NCI-H2107 (cell line): ENCODE data around the gene IGF2BP3.
A peak's percentile ranks its signal among the peaks of the same experiment; 100 is the strongest.

Source experiments
- DNase-seq: peaks from one replicate; lab custom pipeline; 2025; lab: John Stamatoyannopoulos, UW

The IGF2BP3 gene

DNA sequence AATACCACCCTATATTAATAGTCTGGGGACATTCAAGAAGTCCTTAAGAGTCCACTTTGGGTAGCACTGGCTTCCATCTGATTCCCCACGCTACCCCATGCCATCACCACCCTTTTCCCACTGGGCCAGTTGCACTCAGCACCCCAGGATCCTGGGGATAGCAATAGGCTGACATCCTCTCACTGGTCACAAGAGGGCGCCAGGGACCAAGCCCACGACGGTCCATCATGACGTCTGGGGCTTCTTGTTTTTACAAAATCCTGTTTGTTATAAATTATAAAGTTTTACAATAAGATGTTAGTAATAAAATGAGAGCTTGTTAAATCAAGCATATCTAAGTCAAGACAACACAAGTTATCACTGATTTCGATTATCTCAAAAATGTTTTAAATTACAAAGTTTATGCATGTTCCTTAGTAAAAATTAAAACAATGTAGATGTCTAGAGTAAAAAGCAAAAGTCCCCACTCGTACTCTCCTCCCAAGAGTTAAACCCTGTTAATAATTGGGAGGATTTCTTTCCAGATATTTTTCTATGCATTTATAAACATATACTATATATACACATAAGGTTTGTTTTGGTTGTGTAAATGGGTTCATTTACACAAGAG, 208.3 kb downstream of the IGF2BP3 start:
- peak; percentile 42 for DNase-seq

DNA sequence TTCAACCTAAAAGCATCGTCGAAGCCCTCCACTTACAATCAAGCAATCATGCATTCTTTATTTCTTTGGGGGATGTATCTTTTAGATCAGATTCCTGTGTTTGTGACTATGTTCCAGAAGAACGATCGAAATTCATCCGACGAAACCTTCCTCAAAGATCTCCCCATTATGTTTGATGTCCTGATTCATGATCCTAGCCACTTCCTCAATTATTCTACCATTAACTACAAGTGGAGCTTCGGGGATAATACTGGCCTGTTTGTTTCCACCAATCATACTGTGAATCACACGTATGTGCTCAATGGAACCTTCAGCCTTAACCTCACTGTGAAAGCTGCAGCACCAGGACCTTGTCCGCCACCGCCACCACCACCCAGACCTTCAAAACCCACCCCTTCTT, 209.9 kb downstream of the IGF2BP3 start:
- no peak for DNase-seq
